Fibroblast of pulmonary artery (primary cell): ENCODE results near the gene ATP2A2.

Experiments
- DNase-seq: peaks from one replicate; pipeline ENCODE4 v3.0.0-alpha.2; 2010; ENCODE audit warnings: low read depth
- H3K4me3 ChIP-seq: replicated peaks from 2 replicates; pipeline ENCODE4 v1.5.1; 2011; ENCODE audit warnings: low read depth, mild to moderate bottlenecking, control low read depth, low read length, moderate library complexity
- CTCF ChIP-seq: IDR thresholded peaks from 2 replicates; pipeline ENCODE4 v1.5.1; 2011; ENCODE audit warnings: mild to moderate bottlenecking, control low read depth, low read length, inconsistent platforms; ENCODE audit errors: missing control alignments

The ATP2A2 gene

GRCh38 chr12:110382683-110383082 is 101.6 kb downstream of the ATP2A2 start:
- DNase-seq, result no peak
- H3K4me3 ChIP-seq, result no peak overlapping the region
- no peak for TF ChIP-seq CTCF
